ENCODE data around the gene GALNT16. TPM values are rescaled to one million over a fixed set of nuclear protein-coding genes. Genes with fewer than 3 reads are reported as not detected.

GALNT16 gene
- total RNA-seq, 2 experiments from 2014 or later, result not detected

GRCh38 chr14:69334576-69334975, 74.6 kb downstream of the GALNT16 start:
- Mint-ChIP-seq H3K4me1 (ENCODE audit: low read depth) (no peaks in the 10 kb centered on the region), H3K36me3 (no peaks in the 10 kb centered on the region), H3K27ac (no peak overlapping the region), H3K9me3 (no peaks in the 10 kb centered on the region), H3K27me3 (peaks cover 4% of the 10 kb centered on the region), H3K4me3 (no peak overlapping the region)
- ChIA-PET POLR2A (no interaction called here), CTCF (no interaction called here)
- intact Hi-C loops (cut with micrococcal nuclease), result no loop called here
- no peak for DNase-seq

GRCh38 chr14:69335371-69335771, 75.4 kb downstream of the GALNT16 start:
- Mint-ChIP-seq H3K4me1 (ENCODE audit: low read depth) (no peaks in the 10 kb centered on the region), H3K4me3 (no peak overlapping the region), H3K27me3 (peaks cover 4% of the 10 kb centered on the region), H3K9me3 (no peaks in the 10 kb centered on the region), H3K27ac (no peak overlapping the region), H3K36me3 (no peaks in the 10 kb centered on the region)
- intact Hi-C loops (cut with micrococcal nuclease), result no loop called here
- no peak for DNase-seq
- ChIA-PET POLR2A (no interaction called here), CTCF (no interaction called here)

- CTCF ChIA-PET, result no interaction called here
Observed at GRCh38 chr14:69337984-69338383, 78.0 kb downstream of the GALNT16 start.

GRCh38 chr14:69339426-69339825, 79.5 kb downstream of the GALNT16 start:
- no peak overlapping the region for H3K4me3 Mint-ChIP-seq
- peaks cover 7% of the 10 kb centered on the region for H3K27me3 Mint-ChIP-seq
- H3K4me1 Mint-ChIP-seq (ENCODE audit: low read depth), result no peaks in the 10 kb centered on the region
- no peak for DNase-seq
- no peaks in the 10 kb centered on the region for H3K9me3 Mint-ChIP-seq
- CTCF ChIA-PET, result no interaction called here
- intact Hi-C loops (cut with micrococcal nuclease), result no loop called here
- H3K36me3 Mint-ChIP-seq, result no peaks in the 10 kb centered on the region
- no peak overlapping the region for H3K27ac Mint-ChIP-seq
- POLR2A ChIA-PET, result no interaction called here

More at GRCh38 chr14:69337984-69338383, 78.0 kb downstream of the GALNT16 start:
- Mint-ChIP-seq H3K4me1 (ENCODE audit: low read depth) (no peaks in the 10 kb centered on the region), H3K4me3 (no peak overlapping the region), H3K36me3 (no peaks in the 10 kb centered on the region), H3K27me3 (peaks cover 7% of the 10 kb centered on the region), H3K27ac (no peak overlapping the region), H3K9me3 (no peaks in the 10 kb centered on the region)
- no peak for DNase-seq
- POLR2A ChIA-PET, result no interaction called here
- intact Hi-C loops (cut with micrococcal nuclease), result no loop called here

DNA sequence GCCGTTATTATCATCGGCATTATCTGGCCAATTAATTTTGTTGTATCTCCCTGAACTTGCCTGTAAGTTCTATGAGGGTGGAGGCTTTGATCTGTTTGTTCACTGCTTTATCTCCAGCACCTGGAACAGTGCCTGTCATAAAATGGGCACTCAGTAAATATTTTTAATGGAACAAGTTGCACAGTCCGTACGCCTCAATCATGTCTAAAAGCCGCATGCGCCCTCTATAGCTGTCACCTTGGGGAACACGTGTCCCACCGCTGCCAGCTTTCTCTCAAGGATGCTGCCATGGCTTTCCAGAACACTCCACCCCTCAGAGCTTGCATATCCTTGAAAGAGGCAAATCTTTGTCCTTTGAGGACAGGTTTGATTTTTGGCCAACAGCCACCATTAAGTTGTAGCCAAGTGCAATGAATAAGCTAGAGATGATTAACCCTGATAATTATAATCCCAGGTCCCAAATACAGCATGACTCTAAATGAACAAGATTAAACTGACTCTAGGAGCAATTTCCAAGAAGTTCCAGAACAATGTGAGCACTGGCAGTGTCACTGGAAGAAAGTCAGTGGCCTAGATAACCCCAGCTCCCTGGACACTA, 83.1 kb downstream of the GALNT16 start:
- H3K4me1 Mint-ChIP-seq (ENCODE audit: low read depth), result no peaks in the 10 kb centered on the region
- ChIA-PET CTCF (interaction anchor here (0.9 to 1.8 kb wide), 2 partner anchors 101 to 117 kb away, joined by 4 read pairs; no protein-coding TSS in a partner anchor), POLR2A (no interaction called here)
- H3K36me3 Mint-ChIP-seq, result no peaks in the 10 kb centered on the region
- DNase-seq, result no peak
- peaks cover 4% of the 10 kb centered on the region for H3K27me3 Mint-ChIP-seq
- no peak overlapping the region for H3K27ac Mint-ChIP-seq
- intact Hi-C loops (cut with micrococcal nuclease), result no loop called here
- no peaks in the 10 kb centered on the region for H3K9me3 Mint-ChIP-seq
- H3K4me3 Mint-ChIP-seq, result no peak overlapping the region

- CTCF ChIA-PET, result interaction anchor here (0.9 to 1.3 kb wide), 2 partner anchors 83 to 102 kb away, joined by 3 to 4 read pairs; no protein-coding TSS in a partner anchor
- Mint-ChIP-seq H3K4me3 (no peak overlapping the region), H3K9me3 (no peaks in the 10 kb centered on the region), H3K36me3 (no peaks in the 10 kb centered on the region), H3K27ac (no peak overlapping the region), H3K4me1 (ENCODE audit: low read depth) (no peaks in the 10 kb centered on the region), H3K27me3 (peaks cover 3% of the 10 kb centered on the region)
- POLR2A ChIA-PET, result no interaction called here
- DNase-seq, result no peak
- intact Hi-C loops (cut with micrococcal nuclease), result no loop called here
Observed at GRCh38 chr14:69344171-69344570, 84.2 kb downstream of the GALNT16 start.

GRCh38 chr14:69345402-69345801, 85.4 kb downstream of the GALNT16 start:
- CTCF ChIA-PET, result no interaction called here
- Mint-ChIP-seq H3K4me3 (no peak overlapping the region), H3K9me3 (no peaks in the 10 kb centered on the region), H3K27me3 (peaks cover 3% of the 10 kb centered on the region), H3K27ac (no peak overlapping the region), H3K4me1 (ENCODE audit: low read depth) (no peaks in the 10 kb centered on the region), H3K36me3 (no peaks in the 10 kb centered on the region)
- POLR2A ChIA-PET, result no interaction called here
- no peak for DNase-seq
- intact Hi-C loops (cut with micrococcal nuclease), result no loop called here

DNA sequence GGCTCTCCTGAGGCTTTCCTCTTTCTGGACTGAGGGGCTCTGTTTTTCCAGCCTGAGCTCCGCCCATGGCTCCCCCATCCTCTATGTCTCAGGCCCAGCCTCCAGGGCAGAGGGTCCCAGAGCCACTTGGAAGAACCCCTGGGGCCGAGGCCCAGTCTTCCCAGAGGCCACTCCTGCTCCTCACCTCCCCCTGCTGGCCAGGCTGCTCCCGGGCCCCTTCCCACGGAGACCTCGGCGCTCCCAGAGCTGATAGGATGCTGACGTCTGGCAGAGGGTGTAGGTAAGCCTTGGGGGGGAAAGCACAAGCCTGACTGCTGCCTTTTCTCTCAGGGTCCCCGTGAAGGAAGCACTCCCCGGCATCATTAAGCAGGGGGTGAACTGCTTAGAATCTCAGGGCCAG, 86.8 kb downstream of the GALNT16 start:
- Mint-ChIP-seq H3K36me3 (no peaks in the 10 kb centered on the region), H3K4me3 (no peak overlapping the region), H3K27ac (no peak overlapping the region), H3K27me3 (peaks cover 3% of the 10 kb centered on the region), H3K9me3 (no peaks in the 10 kb centered on the region), H3K4me1 (ENCODE audit: low read depth) (no peaks in the 10 kb centered on the region)
- intact Hi-C loops (cut with micrococcal nuclease), result no loop called here
- POLR2A ChIA-PET, result no interaction called here
- peak; percentile 26 for DNase-seq
- CTCF ChIA-PET, result interaction anchor here (0.8 to 2.1 kb wide), 7 partner anchors 8 to 217 kb away, joined by 3 to 7 read pairs (median 3); no protein-coding TSS in a partner anchor

GRCh38 chr14:69349091-69349777, 89.3 kb downstream of the GALNT16 start:
- ChIA-PET CTCF (no interaction called here), POLR2A (no interaction called here)
- no peaks in the 10 kb centered on the region for H3K9me3 Mint-ChIP-seq
- H3K27ac Mint-ChIP-seq, result no peak overlapping the region
- H3K27me3 Mint-ChIP-seq, result peaks cover 2% of the 10 kb centered on the region
- peaks cover 7% of the 10 kb centered on the region for H3K4me1 Mint-ChIP-seq (ENCODE audit: low read depth)
- no peaks in the 10 kb centered on the region for H3K36me3 Mint-ChIP-seq
- DNase-seq, result no peak
- intact Hi-C loops (cut with micrococcal nuclease), result no loop called here
- H3K4me3 Mint-ChIP-seq, result no peak overlapping the region

DNA sequence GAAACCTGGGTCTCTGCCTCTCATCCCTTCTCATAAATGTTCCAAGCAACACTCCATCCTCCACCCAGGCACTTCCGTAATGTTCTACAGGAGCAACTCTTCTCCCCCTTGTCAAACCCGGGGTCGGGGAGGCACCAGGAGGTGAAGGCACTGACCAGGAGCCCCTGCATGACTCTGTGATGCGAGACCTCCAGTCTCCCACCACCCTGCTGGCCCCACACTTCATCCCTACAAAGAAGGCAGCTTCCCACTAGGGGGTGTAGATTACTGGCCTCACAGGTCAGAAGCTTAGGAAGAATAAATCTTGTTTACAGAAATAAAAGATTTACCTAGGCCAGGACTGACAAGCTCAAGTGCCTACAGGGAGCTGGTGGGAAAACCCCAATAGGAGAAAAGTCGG, 90.9 kb downstream of the GALNT16 start:
- no peak for DNase-seq
- ChIA-PET POLR2A (no interaction called here), CTCF (interaction anchor here (0.8 kb wide), 1 partner anchor 109 kb away, joined by 3 read pairs; no protein-coding TSS in a partner anchor)
- intact Hi-C loops (cut with micrococcal nuclease), result no loop called here
- Mint-ChIP-seq H3K4me3 (no peak overlapping the region), H3K27me3 (peaks cover 2% of the 10 kb centered on the region), H3K9me3 (no peaks in the 10 kb centered on the region), H3K4me1 (ENCODE audit: low read depth) (peaks cover 20% of the 10 kb centered on the region), H3K27ac (no peak overlapping the region), H3K36me3 (no peaks in the 10 kb centered on the region)

DNA sequence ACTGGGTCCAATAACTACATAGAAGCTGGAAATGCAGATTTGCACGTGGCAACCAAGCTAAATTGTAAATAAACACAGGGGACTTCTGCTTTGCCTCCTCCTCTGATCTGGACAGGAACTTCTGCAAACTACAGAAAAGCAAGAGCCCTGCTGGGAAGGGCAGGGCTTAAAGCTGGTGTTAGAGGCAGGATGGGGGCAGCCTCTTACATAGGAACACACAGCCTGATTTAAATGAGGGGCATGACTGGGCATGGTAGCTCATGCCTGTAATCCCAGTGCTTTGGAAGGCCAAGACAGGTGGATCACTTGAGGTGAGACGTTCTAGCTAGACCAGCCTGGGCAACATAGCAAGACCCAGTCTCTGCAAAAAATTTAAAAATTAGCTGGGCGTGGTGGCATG, 91.4 kb downstream of the GALNT16 start:
- H3K27ac Mint-ChIP-seq, result no peak overlapping the region
- H3K27me3 Mint-ChIP-seq, result peaks cover 2% of the 10 kb centered on the region
- no peaks in the 10 kb centered on the region for H3K36me3 Mint-ChIP-seq
- intact Hi-C loops (cut with micrococcal nuclease), result no loop called here
- ChIA-PET CTCF (interaction anchor here (0.8 kb wide), 1 partner anchor 108 kb away, joined by 3 read pairs; no protein-coding TSS in a partner anchor), POLR2A (no interaction called here)
- no peaks in the 10 kb centered on the region for H3K9me3 Mint-ChIP-seq
- DNase-seq, result no peak
- no peak overlapping the region for H3K4me3 Mint-ChIP-seq
- H3K4me1 Mint-ChIP-seq (ENCODE audit: low read depth), result peaks cover 20% of the 10 kb centered on the region

GRCh38 chr14:69351911-69352310, 92.0 kb downstream of the GALNT16 start:
- ChIA-PET CTCF (no interaction called here), POLR2A (no interaction called here)
- Mint-ChIP-seq H3K4me1 (ENCODE audit: low read depth) (peaks cover 20% of the 10 kb centered on the region), H3K27me3 (peaks cover 2% of the 10 kb centered on the region), H3K9me3 (no peaks in the 10 kb centered on the region), H3K27ac (no peak overlapping the region), H3K36me3 (no peaks in the 10 kb centered on the region), H3K4me3 (no peak overlapping the region)
- intact Hi-C loops (cut with micrococcal nuclease), result no loop called here
- DNase-seq, result no peak

GRCh38 chr14:69353168-69353567, 93.2 kb downstream of the GALNT16 start:
- H3K4me1 Mint-ChIP-seq (ENCODE audit: low read depth), result peaks cover 27% of the 10 kb centered on the region
- H3K27me3 Mint-ChIP-seq, result peaks cover 2% of the 10 kb centered on the region
- ChIA-PET POLR2A (no interaction called here), CTCF (interaction anchor here (0.6 kb wide), 1 partner anchor 112 kb away, joined by 3 read pairs; no protein-coding TSS in a partner anchor)
- no peaks in the 10 kb centered on the region for H3K9me3 Mint-ChIP-seq
- intact Hi-C loops (cut with micrococcal nuclease), result no loop called here
- H3K36me3 Mint-ChIP-seq, result no peaks in the 10 kb centered on the region
- no peak overlapping the region for H3K4me3 Mint-ChIP-seq
- no peak for DNase-seq
- H3K27ac Mint-ChIP-seq, result no peak overlapping the region

Measured in activated CD4-positive, alpha-beta memory T cell treated with anti-CD3 and anti-CD28 coated beads for 36 hours (primary cell).